GM11168 (cell line): Measurements from ENCODE around the gene LGMN.

Source experiments
- in situ Hi-C: fragments of 300-500 bp; cut with MboI; formaldehyde crosslinking; loops from one replicate; pipeline ENCODE4 v1.12.0; 2022; ENCODE audit warnings: low sequenced_read_pairs; ENCODE audit not compliant: unreplicated experiment

The LGMN gene

DNA sequence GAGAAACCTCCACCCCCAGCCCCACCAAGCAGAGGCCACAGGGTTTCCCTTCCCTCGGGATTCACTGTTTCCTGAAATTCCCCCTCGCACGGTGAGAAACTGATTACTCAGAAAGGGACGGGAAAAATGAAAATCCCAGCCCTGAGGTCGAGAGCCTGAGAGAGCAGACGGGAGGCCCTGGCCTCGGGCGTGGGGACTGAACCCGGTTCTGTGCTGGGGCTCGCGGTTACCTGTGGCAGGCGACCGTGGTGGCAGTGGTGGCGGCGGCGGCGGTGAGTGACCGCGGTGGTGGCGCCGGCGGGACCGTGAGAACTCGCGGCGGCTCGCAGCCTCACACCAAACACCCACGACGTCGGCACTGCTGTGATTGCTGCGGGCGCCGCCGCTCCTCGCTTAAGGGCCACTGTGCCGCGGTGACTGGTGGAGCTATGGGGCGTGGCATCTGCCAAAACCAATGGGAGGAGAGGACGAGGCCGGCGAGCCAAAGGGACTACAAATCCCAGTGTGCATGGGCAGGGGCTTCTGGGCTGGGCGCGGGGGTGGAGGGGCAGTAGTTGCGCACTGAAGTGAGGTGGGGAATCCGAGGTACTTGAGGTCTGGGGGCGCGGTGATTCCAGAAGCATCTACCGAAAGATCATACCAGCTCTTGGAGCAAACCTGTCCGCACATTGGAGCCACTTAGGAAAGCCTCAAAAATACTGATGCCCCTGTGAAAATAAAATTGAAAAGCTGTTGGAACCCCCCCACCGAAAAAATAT lies at the start of gene LGMN:
Gene LGMN (minus strand): TSS at position 369 of the 758 bp plus-strand sequence. CDS start 15,841 bp downstream, outside the sequence.
- in situ Hi-C loops: no loop called here

DNA sequence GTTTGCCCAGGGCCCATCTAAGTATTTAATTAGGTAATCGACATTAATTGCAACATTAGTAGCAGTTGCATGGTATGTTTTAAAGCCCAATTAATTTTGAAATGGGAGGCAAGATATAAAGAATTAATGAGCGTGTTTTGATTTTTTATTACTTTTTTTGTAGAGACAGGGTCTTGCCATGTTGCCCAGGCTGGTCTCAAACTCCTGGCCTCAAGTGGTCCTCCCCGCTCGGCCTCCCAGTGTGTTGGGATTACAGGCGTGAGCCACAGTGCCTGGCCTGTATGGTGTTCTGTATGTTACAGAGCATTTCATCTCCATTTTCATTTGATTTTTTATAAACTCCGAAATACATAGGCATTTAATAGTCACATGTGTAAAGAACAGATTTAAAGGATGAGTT lies 46.5 kb upstream of the LGMN start:
- in situ Hi-C loops: loop anchor here (25.0 kb wide), 1 partner anchor 208 kb away; no protein-coding TSS in a partner anchor

DNA sequence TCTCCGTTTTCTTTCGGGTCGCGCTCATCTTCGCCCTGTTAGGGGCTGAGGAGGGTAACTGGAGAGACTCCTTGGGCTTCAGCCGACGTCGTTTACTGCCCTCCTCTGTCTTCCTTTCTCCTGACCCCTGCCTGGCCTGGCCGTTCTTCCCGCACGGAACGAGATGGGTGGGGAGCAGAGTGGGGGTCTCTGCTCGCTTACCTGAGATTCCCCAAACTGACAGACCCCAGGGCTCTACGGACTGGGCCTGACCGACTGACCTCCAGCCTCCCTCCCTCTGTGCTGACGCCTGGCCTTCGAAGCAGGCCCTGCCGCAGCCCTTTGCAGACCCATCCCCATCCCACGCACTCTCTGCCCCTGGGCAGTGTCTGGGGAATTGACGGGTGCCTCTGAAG lies 46.1 kb upstream of the LGMN start:
- in situ Hi-C loops: loop anchor here (25.0 kb wide), 1 partner anchor 207 kb away; no protein-coding TSS in a partner anchor

GRCh38 chr14:92793709-92794546 lies 45.5 kb upstream of the LGMN start, which contains the start of gene GOLGA5:
TSS of gene GOLGA5 (plus strand) at chr14:92794305. CDS start at chr14:92797438, 3,133 bp downstream.
- in situ Hi-C loops: loop anchor here (25.0 kb wide), 1 partner anchor 207 kb away; no protein-coding TSS in a partner anchor

DNA sequence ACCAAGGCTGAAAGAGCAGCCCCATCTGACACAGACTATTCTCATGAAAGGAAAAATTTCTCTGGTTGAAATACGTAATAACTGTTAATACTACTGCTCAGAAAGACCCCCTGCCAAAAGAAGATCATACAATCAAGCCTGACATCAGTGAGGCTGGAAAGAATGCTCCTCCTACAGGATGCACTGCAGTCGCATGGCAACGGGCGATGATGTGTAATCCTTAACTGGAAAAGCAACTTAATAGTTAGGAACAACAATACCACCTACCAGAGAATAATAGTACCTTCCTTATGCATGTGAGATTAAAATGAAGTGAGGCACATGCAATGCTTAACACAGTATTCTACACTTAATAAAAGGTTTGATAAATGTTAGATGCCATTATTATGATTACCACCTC lies 44.5 kb upstream of the LGMN start:
- in situ Hi-C loops: loop anchor here (25.0 kb wide), 1 partner anchor 206 kb away; no protein-coding TSS in a partner anchor

GRCh38 chr14:92789457-92790089 lies 41.1 kb upstream of the LGMN start:
- in situ Hi-C loops: loop anchor here (25.0 kb wide), 1 partner anchor 202 kb away; no protein-coding TSS in a partner anchor

- in situ Hi-C loops: loop anchor here (25.0 kb wide), 1 partner anchor 200 kb away; no protein-coding TSS in a partner anchor
These were observed 39.1 kb upstream of the LGMN start for GRCh38 chr14:92787554-92787953.

GRCh38 chr14:92786427-92786756 lies 38.0 kb upstream of the LGMN start:
- in situ Hi-C loops: loop anchor here (25.0 kb wide), 1 partner anchor 199 kb away; no protein-coding TSS in a partner anchor

- in situ Hi-C loops: loop anchor here (25.0 kb wide), 1 partner anchor 199 kb away; no protein-coding TSS in a partner anchor
These were observed 37.4 kb upstream of the LGMN start for GRCh38 chr14:92785667-92786426.

DNA sequence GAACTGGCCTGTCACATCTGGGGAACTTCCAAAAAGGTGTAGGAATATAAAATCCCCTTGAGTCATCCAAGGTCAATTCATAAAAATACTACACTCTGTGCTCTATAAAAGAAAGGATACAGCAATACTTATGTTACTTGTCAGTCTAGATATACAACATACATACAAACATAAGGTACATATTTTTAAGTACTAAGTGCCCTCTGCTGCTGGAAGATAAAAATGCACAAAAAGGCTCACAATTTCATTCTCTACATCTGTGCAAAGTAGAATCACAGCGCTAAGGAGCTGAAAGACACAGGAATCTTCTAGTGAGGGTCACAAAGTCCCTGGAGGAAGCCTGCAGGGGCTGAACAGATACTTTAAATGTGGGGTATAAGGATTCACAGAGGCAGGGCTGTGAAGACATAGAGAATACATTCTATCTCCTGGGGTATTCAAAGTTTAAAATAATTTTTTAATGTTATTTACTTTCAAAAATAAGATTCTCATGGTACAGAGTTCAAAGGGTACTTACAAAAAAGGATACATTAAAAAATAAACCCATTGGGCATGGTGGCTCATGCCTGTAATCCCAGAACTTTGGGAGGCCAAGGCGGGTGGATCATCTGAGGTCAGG lies 35.5 kb upstream of the LGMN start:
- in situ Hi-C loops: loop anchor here (5.0 to 25.0 kb wide), 2 partner anchors 67 to 197 kb away; no protein-coding TSS in a partner anchor

DNA sequence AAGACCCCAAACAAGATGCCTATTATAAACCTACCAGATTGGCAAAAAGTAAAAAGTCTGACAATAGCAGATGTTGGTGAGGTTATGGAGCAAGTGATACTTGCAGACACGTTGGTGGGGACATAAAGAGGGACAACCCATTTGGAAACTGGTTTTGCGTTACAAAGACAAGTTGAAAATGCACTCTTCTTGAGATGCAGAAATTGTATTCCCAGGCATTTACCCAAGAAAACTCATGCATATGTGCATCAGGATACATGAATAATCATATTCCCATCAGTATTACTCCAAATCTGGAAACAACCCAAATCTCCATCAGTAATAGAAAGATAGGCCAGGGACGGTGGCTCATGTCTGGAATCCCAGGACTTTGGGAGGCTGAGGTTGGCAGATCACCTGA lies 32.9 kb upstream of the LGMN start:
- in situ Hi-C loops: loop anchor here (5.0 to 25.0 kb wide), 2 partner anchors 64 to 194 kb away; no protein-coding TSS in a partner anchor

DNA sequence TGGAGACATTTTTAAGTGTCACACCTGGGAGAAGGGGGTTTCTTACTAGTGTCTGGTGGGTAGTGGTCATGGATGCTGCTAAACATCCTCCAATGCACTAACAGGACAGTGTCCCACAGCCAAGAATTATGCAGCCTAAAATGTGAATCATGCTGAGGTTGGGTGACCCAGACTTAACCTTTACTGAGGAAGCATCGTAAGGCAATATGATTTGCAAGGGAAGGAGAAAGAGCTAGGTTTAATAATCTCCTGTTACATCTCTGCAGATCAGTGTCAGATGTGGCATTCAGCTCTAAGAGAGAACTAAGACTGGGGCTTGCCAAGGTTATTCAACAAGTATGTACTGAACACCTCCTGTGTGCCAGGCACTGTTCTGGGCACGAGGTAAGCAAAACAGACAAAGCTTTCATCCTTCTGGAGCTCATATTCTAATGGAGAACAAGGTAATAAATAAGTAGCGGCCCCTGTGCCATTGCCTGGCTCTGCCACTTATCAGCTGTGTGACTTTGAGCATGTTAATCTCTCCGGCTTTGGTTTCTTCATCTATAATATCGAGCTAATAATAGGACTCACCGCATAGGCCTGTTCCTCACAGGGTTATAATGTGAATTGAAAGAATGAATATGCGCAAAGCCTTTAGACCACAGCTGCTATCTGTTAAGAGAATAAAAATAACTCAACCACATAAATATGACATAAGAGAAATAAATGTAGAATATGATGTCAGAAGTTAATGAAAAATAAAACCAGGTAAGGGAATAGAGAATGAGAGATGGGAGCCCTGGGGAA lies 32.2 kb upstream of the LGMN start:
- in situ Hi-C loops: loop anchor here (5.0 to 25.0 kb wide), 2 partner anchors 63 to 193 kb away; no protein-coding TSS in a partner anchor

DNA sequence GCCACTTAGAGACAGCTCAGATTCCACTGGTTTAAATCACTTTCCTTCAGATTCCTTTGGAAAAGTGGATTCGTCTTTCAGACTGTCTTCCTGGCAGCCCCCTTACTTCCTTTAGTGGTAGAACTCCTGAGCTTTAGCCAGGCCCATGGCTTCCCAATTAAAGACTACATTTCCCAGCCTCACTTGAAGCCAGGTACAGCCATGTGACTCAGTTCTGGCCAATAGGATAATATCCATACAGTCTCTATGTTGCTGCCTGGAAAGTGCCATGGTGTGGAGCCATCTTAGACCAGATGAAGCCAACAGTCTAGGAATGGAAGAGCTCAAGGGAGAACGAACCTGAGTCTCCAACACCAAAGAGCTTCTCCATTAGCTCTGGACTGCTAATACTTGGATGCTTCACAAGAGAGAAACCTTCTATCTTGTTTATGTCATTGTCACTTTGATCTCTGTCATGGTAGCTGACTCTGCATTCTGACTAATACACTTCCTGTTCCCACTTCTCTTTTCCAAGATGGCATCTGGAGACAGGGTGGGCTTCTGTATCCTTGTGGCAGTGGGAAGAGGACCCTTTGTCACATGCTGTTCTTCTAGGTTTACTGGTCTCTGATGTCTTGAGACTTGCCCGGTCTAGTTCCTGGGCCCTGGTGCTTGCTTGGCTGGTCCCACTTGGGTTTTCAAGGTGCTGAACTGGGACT lies 30.6 kb upstream of the LGMN start:
- in situ Hi-C loops: loop anchor here (25.0 kb wide), 1 partner anchor 192 kb away; no protein-coding TSS in a partner anchor

GRCh38 chr14:92775292-92775691 lies 26.9 kb upstream of the LGMN start:
- in situ Hi-C loops: loop anchor here (25.0 kb wide), 1 partner anchor 188 kb away; no protein-coding TSS in a partner anchor

DNA sequence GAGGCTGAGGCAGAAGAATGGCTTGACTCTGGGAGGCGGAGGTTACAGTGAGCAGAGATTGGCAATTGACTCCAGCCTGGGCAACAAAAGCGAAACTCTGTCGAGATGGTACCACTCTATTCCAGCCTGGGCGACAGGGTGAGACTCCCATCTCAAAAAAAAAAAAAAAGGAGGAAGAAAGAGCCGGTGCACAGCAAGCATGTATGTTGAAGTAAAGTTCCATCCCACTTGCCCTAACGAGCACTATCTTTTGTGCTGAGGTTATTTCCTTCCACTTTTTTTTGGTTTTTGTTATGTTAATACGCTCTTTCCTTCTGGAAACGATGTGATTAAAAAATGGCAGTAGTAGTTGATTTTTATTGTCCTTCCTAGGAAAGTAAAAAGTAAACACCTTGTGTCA lies 26.1 kb upstream of the LGMN start:
- in situ Hi-C loops: no loop called here

GRCh38 chr14:92770484-92770883 lies 22.1 kb upstream of the LGMN start:
- in situ Hi-C loops: no loop called here

GRCh38 chr14:92768795-92769194 lies 20.4 kb upstream of the LGMN start:
- in situ Hi-C loops: no loop called here
